PFSK-1 (cell line): ENCODE measurements around the gene GLI1.

Experiments used
- FOXP2 ChIP-seq: optimal IDR thresholded peaks from 2 replicates; pipeline ENCODE3; 2011; ENCODE audit warnings: borderline replicate concordance, control low read depth, inconsistent platforms; ENCODE audit not compliant: insufficient read depth; ENCODE audit errors: extremely low read length, extremely low read depth
- POLR2AphosphoS5 ChIP-seq: IDR thresholded peaks from 2 replicates; pipeline ENCODE4 v1.6.1; 2012; ENCODE audit warnings: low read depth, mild to moderate bottlenecking, control low read depth, low read length, moderate library complexity
- SIN3A ChIP-seq: IDR thresholded peaks from 2 replicates; pipeline ENCODE4 v1.6.1; 2012; ENCODE audit warnings: mild to moderate bottlenecking, low read length, moderate library complexity, borderline replicate concordance; ENCODE audit not compliant: insufficient read depth
- TAF1 ChIP-seq: IDR thresholded peaks from 2 replicates; pipeline ENCODE4 v1.6.1; 2012; ENCODE audit warnings: low read length, control low read depth, borderline replicate concordance; ENCODE audit not compliant: insufficient read depth
- TF ChIP-seq, protein P1 (sequence below), 2 experiments: IDR thresholded peaks; 2 replicates each; pipeline versions ENCODE4 v1.6.1 to v1.8.0; 2011 to 2012; ENCODE audit warnings: low read depth in 2 of 2, low read length in 2 of 2, control low read depth in 1 of 2, inconsistent platforms in 1 of 2, mild to moderate bottlenecking in 1 of 2, moderate library complexity in 1 of 2; ENCODE audit not compliant: insufficient read depth in 1 of 2

Gene GLI1

DNA sequence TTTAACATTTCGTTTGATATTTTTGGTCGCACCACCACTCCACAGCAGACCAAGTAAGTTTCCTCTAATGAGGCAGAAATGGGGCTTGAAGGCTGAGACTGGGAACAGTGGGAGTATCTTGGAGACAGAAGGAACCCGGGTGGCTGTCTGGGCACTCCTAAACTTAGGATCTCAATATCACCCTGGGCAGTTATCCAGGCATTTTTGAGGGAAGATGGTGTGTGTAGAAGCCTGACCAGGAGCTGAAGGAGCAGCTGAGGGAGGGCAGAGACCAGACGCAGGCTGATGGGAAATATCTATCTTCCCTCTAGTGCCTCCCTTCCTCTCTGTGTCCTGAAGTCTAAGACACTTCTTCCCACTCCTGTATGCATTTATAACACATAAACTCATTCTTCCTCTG lies 39.0 kb downstream of the GLI1 start:
- no peak for TF ChIP-seq POLR2AphosphoS5
- no peak for TF ChIP-seq FOXP2
- TF ChIP-seq, protein P1, sequence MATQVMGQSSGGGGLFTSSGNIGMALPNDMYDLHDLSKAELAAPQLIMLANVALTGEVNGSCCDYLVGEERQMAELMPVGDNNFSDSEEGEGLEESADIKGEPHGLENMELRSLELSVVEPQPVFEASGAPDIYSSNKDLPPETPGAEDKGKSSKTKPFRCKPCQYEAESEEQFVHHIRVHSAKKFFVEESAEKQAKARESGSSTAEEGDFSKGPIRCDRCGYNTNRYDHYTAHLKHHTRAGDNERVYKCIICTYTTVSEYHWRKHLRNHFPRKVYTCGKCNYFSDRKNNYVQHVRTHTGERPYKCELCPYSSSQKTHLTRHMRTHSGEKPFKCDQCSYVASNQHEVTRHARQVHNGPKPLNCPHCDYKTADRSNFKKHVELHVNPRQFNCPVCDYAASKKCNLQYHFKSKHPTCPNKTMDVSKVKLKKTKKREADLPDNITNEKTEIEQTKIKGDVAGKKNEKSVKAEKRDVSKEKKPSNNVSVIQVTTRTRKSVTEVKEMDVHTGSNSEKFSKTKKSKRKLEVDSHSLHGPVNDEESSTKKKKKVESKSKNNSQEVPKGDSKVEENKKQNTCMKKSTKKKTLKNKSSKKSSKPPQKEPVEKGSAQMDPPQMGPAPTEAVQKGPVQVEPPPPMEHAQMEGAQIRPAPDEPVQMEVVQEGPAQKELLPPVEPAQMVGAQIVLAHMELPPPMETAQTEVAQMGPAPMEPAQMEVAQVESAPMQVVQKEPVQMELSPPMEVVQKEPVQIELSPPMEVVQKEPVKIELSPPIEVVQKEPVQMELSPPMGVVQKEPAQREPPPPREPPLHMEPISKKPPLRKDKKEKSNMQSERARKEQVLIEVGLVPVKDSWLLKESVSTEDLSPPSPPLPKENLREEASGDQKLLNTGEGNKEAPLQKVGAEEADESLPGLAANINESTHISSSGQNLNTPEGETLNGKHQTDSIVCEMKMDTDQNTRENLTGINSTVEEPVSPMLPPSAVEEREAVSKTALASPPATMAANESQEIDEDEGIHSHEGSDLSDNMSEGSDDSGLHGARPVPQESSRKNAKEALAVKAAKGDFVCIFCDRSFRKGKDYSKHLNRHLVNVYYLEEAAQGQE (IDR thresholded peaks at IDR 0.05; ENCODE audit: insufficient read depth in 1 of 2, low read depth in 2 of 2, low read length in 2 of 2), result no peak
- TF ChIP-seq TAF1, result no peak
- no peak for TF ChIP-seq SIN3A

DNA sequence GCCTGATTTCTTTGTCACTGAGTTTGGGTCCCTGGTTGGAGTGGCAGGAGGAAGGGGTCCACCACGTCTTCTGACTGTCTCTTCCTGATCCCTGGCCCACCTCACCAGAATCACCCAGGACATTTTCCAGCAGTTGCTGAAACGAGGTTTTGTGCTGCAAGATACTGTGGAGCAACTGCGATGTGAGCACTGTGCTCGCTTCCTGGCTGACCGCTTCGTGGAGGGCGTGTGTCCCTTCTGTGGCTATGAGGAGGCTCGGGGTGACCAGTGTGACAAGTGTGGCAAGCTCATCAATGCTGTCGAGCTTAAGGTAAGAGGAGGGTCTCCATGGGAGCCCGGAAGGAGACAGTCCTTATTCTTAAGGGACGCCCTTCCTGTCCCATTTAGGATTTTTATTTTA lies 40.6 kb downstream of the GLI1 start:
- TF ChIP-seq FOXP2 (no peak), POLR2AphosphoS5 (peak; percentile 23; the same call in 1 of the 2 replicates)

DNA sequence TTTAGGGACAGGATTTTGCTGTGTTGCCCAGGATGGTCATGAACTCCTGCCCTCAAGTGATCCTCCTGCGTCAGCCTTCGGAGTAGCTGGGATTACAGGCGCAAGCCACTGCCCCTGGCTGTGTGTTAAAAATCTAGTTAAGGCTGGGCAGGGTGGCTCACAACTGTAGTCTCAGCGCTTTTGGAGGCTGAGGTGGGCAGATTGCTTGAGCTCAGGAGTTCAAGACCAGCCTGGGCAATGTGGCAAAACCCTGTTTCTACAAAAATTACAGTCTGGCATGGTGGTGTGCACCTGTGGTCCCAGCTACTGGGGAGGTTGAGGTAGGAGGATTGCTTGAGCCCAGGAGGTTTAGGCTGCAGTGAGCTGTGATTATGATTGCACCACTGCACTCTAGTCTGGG lies 51.6 kb downstream of the GLI1 start:
- TF ChIP-seq POLR2AphosphoS5 (no peak), SIN3A (no peak), FOXP2 (no peak), TAF1 (no peak)
- TF ChIP-seq, protein P1 (IDR thresholded peaks at IDR 0.05; ENCODE audit: insufficient read depth in 1 of 2, low read depth in 2 of 2, low read length in 2 of 2), result no peak

DNA sequence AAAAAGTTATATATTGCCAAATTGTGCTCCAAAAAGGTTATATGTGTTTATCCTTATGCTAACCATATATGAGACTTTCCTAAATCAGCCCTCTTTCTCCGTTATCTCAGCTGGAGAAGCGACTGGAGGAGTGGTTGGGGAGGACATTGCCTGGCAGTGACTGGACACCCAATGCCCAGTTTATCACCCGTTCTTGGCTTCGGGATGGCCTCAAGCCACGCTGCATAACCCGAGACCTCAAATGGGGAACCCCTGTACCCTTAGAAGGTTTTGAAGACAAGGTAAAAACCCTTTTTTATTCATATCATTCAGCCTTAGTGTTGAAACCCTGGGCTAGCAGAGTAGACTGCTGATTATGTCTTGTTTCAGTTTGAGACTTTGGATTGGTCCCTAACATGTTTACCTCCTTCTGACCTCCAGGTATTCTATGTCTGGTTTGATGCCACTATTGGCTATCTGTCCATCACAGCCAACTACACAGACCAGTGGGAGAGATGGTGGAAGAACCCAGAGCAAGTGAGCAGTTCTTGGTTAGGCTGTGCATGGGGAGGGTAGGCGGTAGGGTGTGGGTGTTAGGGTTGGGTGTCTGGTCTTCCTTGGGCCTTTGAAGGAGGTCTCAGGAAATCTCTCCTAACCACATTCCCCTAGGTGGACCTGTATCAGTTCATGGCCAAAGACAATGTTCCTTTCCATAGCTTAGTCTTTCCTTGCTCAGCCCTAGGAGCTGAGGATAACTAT lies 52.2 kb downstream of the GLI1 start:
- TF ChIP-seq SIN3A, result no peak
- no peak for TF ChIP-seq POLR2AphosphoS5
- TF ChIP-seq, protein P1 (IDR thresholded peaks at IDR 0.05; ENCODE audit: insufficient read depth in 1 of 2, low read depth in 2 of 2, low read length in 2 of 2), result no peak
- no peak for TF ChIP-seq TAF1
- no peak for TF ChIP-seq FOXP2

DNA sequence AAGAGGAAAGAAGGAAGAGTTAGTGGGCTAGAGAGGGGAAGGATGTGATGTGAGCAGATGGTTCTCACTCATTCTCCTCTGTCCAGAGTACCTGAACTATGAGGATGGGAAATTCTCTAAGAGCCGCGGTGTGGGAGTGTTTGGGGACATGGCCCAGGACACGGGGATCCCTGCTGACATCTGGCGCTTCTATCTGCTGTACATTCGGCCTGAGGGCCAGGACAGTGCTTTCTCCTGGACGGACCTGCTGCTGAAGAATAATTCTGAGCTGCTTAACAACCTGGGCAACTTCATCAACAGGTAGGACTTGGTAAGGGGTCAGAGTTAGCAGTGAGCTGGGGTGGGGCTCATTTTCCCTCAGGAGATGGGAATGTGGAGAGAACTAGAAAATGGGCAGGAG lies 53.1 kb downstream of the GLI1 start:
- TF ChIP-seq FOXP2 (no peak), POLR2AphosphoS5 (no peak), SIN3A (no peak), TAF1 (no peak)
- TF ChIP-seq, protein P1 (IDR thresholded peaks at IDR 0.05; ENCODE audit: insufficient read depth in 1 of 2, low read depth in 2 of 2, low read length in 2 of 2), result no peak
